K562 (cell line): ENCODE results near the gene CSTB. TPM values are rescaled to one million over a fixed set of nuclear protein-coding genes. Genes with fewer than 3 reads are reported as not detected.

Experiments used
- ATAC-seq: fragments of 200-7000 bp; cut with Tn5 transposase; 3 replicates; pipeline ENCODE4 v1.9.1; 2020; ENCODE audit warnings: moderate library complexity
- Bru-seq: library from RNA; stranded (reverse); fragments of 400-500 nt; gene quantifications from one replicate; lab custom pipeline; 2021; lab: Mats Ljungman, UMichigan
- BruChase-seq, 2 experiments: library from RNA; stranded (reverse); fragments of 400-500 nt; gene quantifications; one replicate each; lab custom pipeline; 2021; lab: Mats Ljungman, UMichigan
- BruUV-seq: library from RNA; stranded (reverse); fragments of 400-500 nt; replicated peaks from 2 replicates; lab custom pipeline; 2021; lab: Mats Ljungman, UMichigan
- CTCF ChIA-PET: fragments of 300-600 bp; formaldehyde crosslinking; extraction: SDS; loops from one replicate; lab custom pipeline; 2021; ENCODE audit warnings: low intra/inter-chr PET ratio; lab: Yijun Ruan, JAX
- POLR2A ChIA-PET: fragments of 300-600, 350-650 bp; sonication (Branson Sonifier 250); formaldehyde crosslinking; extraction: SDS; loops from one replicate; lab custom pipeline; 2021; ENCODE audit warnings: antibody characterized with exemption, inconsistent platforms; lab: Yijun Ruan, JAX
- DNase-seq, 4 experiments: peaks; one replicate each; pipeline versions ENCODE4 v3.0.0 to v3.0.0-alpha.2; 2011 to 2018; ENCODE audit warnings: low spot score in 3 of 4, mixed read lengths in 3 of 4; ENCODE audit errors: extremely low read depth in 1 of 4
- FAIRE-seq: peaks from 2 replicates; lab custom pipeline; 2011; peaks lifted over from hg19 to GRCh38; lab: Jason Lieb, UNC
- H2AFZ ChIP-seq: 2 replicates; pipeline ENCODE4 v1.6.0; 2011; ENCODE audit warnings: low read depth, low read length, control low read depth, inconsistent platforms
- H3K27ac ChIP-seq: fragments of 200-600 bp; 3 replicates; pipeline ENCODE4 v1.8.0; 2011; ENCODE audit warnings: low read depth, mild to moderate bottlenecking, control low read depth, inconsistent platforms, low read length, moderate library complexity, mixed read lengths; ENCODE audit errors: extremely low read depth
- H3K27me3 ChIP-seq, 2 experiments: fragments of 300-600 bp in 1 of 2; 2 replicates in 1 of 2; 3 replicates in 1 of 2; pipeline versions ENCODE4 v1.6.0 to v1.8.0; 2011; ENCODE audit warnings: inconsistent platforms in 2 of 2, low read length in 2 of 2, mild to moderate bottlenecking in 1 of 2, mixed read lengths in 1 of 2, moderate library complexity in 1 of 2; ENCODE audit not compliant: control insufficient read depth in 2 of 2, insufficient read depth in 2 of 2
- H3K36me3 ChIP-seq: fragments of 300-600 bp; 3 replicates; pipeline ENCODE4 v1.8.0; 2011; ENCODE audit warnings: mild to moderate bottlenecking, low read length, inconsistent platforms; ENCODE audit not compliant: control insufficient read depth, insufficient read depth
- H3K4me1 ChIP-seq, 2 experiments: fragments of 200-600 bp in 1 of 2; replicated peaks in 1 of 2; 2 replicates in 1 of 2; 3 replicates in 1 of 2; pipeline versions ENCODE4 v1.5.1 to v1.8.0; 2011; ENCODE audit warnings: inconsistent platforms in 2 of 2, low read length in 2 of 2, mild to moderate bottlenecking in 1 of 2, mixed read lengths in 1 of 2, moderate library complexity in 1 of 2; ENCODE audit not compliant: control insufficient read depth in 2 of 2, insufficient read depth in 2 of 2
- H3K4me2 ChIP-seq: 2 replicates; pipeline ENCODE4 v1.6.1; 2011; ENCODE audit warnings: low read length, control low read depth, inconsistent platforms, mixed read lengths; ENCODE audit not compliant: insufficient read depth
- H3K4me3 ChIP-seq: fragments of 200-600 bp; sonication (generic), shearing (Covaris generic); 2 replicates; pipeline ENCODE4 v1.5.1; 2016; ENCODE audit warnings: control low read depth, inconsistent platforms
- H3K79me2 ChIP-seq: fragments of 200-600 bp; 3 replicates; pipeline ENCODE4 v1.8.0; 2011; ENCODE audit warnings: low read length, inconsistent platforms; ENCODE audit not compliant: control insufficient read depth, insufficient read depth
- H3K9ac ChIP-seq, 2 experiments: 2 replicates each; pipeline versions ENCODE4 v1.6.0 to v1.6.1; 2011; ENCODE audit warnings: low read depth in 2 of 2, low read length in 2 of 2, control low read depth in 1 of 2, inconsistent platforms in 1 of 2, mild to moderate bottlenecking in 1 of 2, mixed read lengths in 1 of 2; ENCODE audit not compliant: insufficient read depth in 1 of 2
- H3K9me1 ChIP-seq: one replicate; pipeline ENCODE4 v1.6.0; 2011; ENCODE audit warnings: inconsistent platforms, mild to moderate bottlenecking, low read length, moderate library complexity; ENCODE audit not compliant: control insufficient read depth, insufficient read depth
- H3K9me3 ChIP-seq: replicated peaks from 2 replicates; pipeline ENCODE4 v1.5.1; 2011; ENCODE audit warnings: low read depth, low read length, inconsistent platforms; ENCODE audit not compliant: control insufficient read depth, insufficient read depth
- H4K20me1 ChIP-seq: replicated peaks from 2 replicates; pipeline ENCODE4 v1.6.1; 2011; ENCODE audit warnings: low read length, inconsistent platforms, mixed read lengths; ENCODE audit not compliant: control insufficient read depth, insufficient read depth
- FIP1L1 ChIP-seq: fragments of 200-400 bp; formaldehyde crosslinking; IDR thresholded peaks from 2 replicates; pipeline ENCODE4 v1.6.1; 2018; ENCODE audit warnings: mild to moderate bottlenecking, low read depth, low read length; ENCODE audit not compliant: poor library complexity, severe bottlenecking
- GABPB1 ChIP-seq: sonication (generic); formaldehyde crosslinking; IDR thresholded peaks from 2 replicates; pipeline ENCODE4 v1.8.0; 2022; ENCODE audit warnings: mild to moderate bottlenecking, missing genetic modification reagents
- RBBP5 ChIP-seq: fragments of 200-600 bp; sonication (generic); IDR thresholded peaks from 2 replicates; pipeline ENCODE4 v1.6.1; 2012; ENCODE audit warnings: borderline replicate concordance, mild to moderate bottlenecking, low read length, control low read depth, inconsistent platforms; ENCODE audit not compliant: insufficient read depth, poor library complexity, severe bottlenecking
- SMAD3 ChIP-seq: fragments of 450-650 bp; formaldehyde crosslinking; conservative IDR thresholded peaks from 2 replicates; pipeline ENCODE4 v1.4.0; 2020; ENCODE audit warnings: mild to moderate bottlenecking
- WGBS: fragments of 100-300 bp; shearing (Covaris generic); methylation state at CpG from one replicate; pipeline ENCODE4 v1.1.6; 2016; ENCODE audit warnings: low coverage, mixed read lengths; ENCODE audit not compliant: insufficient coverage; ENCODE audit errors: missing lambda C conversion rate; 5-methylcytosine and 5-hydroxymethylcytosine counted together
- in situ Hi-C: fragments of 300-500 bp; cut with MboI; formaldehyde crosslinking; loops from 4 replicates; pipeline ENCODE4 v1.15.0; 2018; ENCODE audit warnings: inconsistent platforms, mixed read lengths
- intact Hi-C: fragments of 100-400 bp; cut with micrococcal nuclease; formaldehyde crosslinking; loops from 2 replicates; pipeline ENCODE4 v1.14.2; 2022
- long read RNA-seq, 3 experiments: library from polyadenylated mRNA in 2 of 3; library from RNA in 1 of 3; unstranded in 2 of 3; stranded (forward) in 1 of 3; transcript quantifications; one replicate each; pipeline ENCODE4 v2.0.0, GENCODE V29; 2019 to 2022
- polyA minus RNA-seq, 3 experiments: library from RNA; depleted of rRNA, polyadenylated mRNA; stranded (reverse); fragments of >200 nt; gene quantifications; 2 replicates each; pipeline ENCODE4 v1.2.3, GENCODE V29; 2011
- polyA plus RNA-seq, 8 experiments: library from polyadenylated mRNA; depleted of rRNA in 4 of 8; stranded (reverse) in 5 of 8; unstranded in 3 of 8; fragments of >200 nt; fragmentation: Nextera tagmentation in 2 of 8; fragmentation: Illumina TruSeq in 1 of 8; extraction: Ambion mirVana in 2 of 8; extraction: Trizol in 1 of 8; gene quantifications; 2 replicates each; pipeline versions ENCODE4 v1.2.1 to v1.2.3, GENCODE V29; 2011 to 2014; ENCODE audit warnings: inconsistent platforms in 1 of 8, missing spikeins in 1 of 8
- total RNA-seq, 7 experiments: library from RNA; depleted of rRNA in 6 of 7; stranded (reverse); fragments of >200 nt in 6 of 7; fragmentation: Illumina TruSeq in 2 of 7; extraction: Trizol in 2 of 7; gene quantifications; 2 replicates each; pipeline versions ENCODE4 v1.2.1 to v1.2.3, GENCODE V29; 2011 to 2021; ENCODE audit warnings: low replicate concordance in 1 of 7
- TF ChIP-seq, protein P1 (sequence below): fragments of 250-450 bp; sonication (Bioruptor Pico); IDR thresholded peaks from 2 replicates; pipeline ENCODE4 v1.4.0; 2020
- TF ChIP-seq, protein P2 (sequence below): fragments of 450-650 bp; formaldehyde crosslinking; IDR thresholded peaks from 2 replicates; pipeline ENCODE4 v1.4.0; 2020; ENCODE audit warnings: mild to moderate bottlenecking, mixed read lengths

CSTB gene, protein sequence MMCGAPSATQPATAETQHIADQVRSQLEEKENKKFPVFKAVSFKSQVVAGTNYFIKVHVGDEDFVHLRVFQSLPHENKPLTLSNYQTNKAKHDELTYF
- 10.6 and 21.9 TPM in 2 replicates for total RNA-seq (2011; cell fraction: chromatin; rRNA removed; ENCODE audit: low replicate concordance)
- total RNA-seq (2011; cell fraction: nucleolus; rRNA removed) = 19.5 and 22.0 TPM in 2 replicates
- 18.3 and 24.3 TPM in 2 replicates for total RNA-seq (2011; cell fraction: nucleoplasm; rRNA removed)
- 23.1 and 29.0 TPM in 2 replicates for total RNA-seq (2014; rRNA removed)
- total RNA-seq (2014; rRNA removed; fragmentation: Illumina TruSeq; extraction: Trizol) = 20.8 and 21.1 TPM in 2 replicates
- total RNA-seq (2015; rRNA removed; fragmentation: Illumina TruSeq; extraction: Trizol) = 31.7 and 34.9 TPM in 2 replicates
- total RNA-seq (2021) = 43.5 and 48.1 TPM in 2 replicates
- polyA plus RNA-seq (2011; rRNA removed) = 46.6 and 58.0 TPM in 2 replicates
- polyA plus RNA-seq (2011; cell fraction: cytosol; rRNA removed) = 74.4 and 80.8 TPM in 2 replicates
- polyA plus RNA-seq (2011; cell fraction: nucleus; rRNA removed) = 36.5 and 43.3 TPM in 2 replicates
- polyA plus RNA-seq (2012) = 76.9 and 118 TPM in 2 replicates
- polyA plus RNA-seq (2014; fragmentation: Illumina TruSeq; extraction: Trizol) = 64.2 and 79.8 TPM in 2 replicates
- 10 to 100 TPM; 12.4 to 17.1 TPM for polyA plus RNA-seq (2014; fragmentation: Nextera tagmentation; extraction: Ambion mirVana)
- 65.0 and 67.8 TPM in 2 replicates for polyA plus RNA-seq (2014; rRNA removed)
- polyA minus RNA-seq (2011; rRNA and poly(A)+ RNA removed) = 33.5 and 37.4 TPM in 2 replicates
- polyA minus RNA-seq (2011; cell fraction: cytosol; rRNA and poly(A)+ RNA removed) = 14.2 and 21.7 TPM in 2 replicates
- polyA minus RNA-seq (2011; cell fraction: nucleus; rRNA and poly(A)+ RNA removed) = 9.0 and 14.1 TPM in 2 replicates
- percentile 89 among the genes with signal in this experiment for Bru-seq, nascent RNA
- BruChase-seq, experiment 1, labeled RNA remaining after a 2-hour chase = percentile 83 among the genes with signal in this experiment
- BruChase-seq, experiment 2, labeled RNA remaining after a 6-hour chase = percentile 87 among the genes with signal in this experiment
- long read RNA-seq, experiment 1, transcript CSTB-201 (3 exons, 2,164 nt) = major isoform, 158 of 208 reads
- long read RNA-seq, experiment 1, transcript CSTB-202 (1 exons, 3,744 nt) = minor isoform, 41 of 208 reads
- long read RNA-seq, experiment 1, partial matches to known transcripts = 6 of 208 reads
- long read RNA-seq, experiment 1, other reads (novel, unspliced or antisense) = 3 of 208 reads
- long read RNA-seq, experiment 2, transcript CSTB-201 (3 exons, 2,164 nt) = major isoform, 161 of 171 reads
- long read RNA-seq, experiment 2, partial matches to known transcripts = 2 of 171 reads
- long read RNA-seq, experiment 2, other reads (novel, unspliced or antisense) = 4 of 171 reads
- long read RNA-seq, experiment 3, transcript CSTB-201 (3 exons, 2,164 nt) = major isoform, 168 of 170 reads
- long read RNA-seq, experiment 3, partial matches to known transcripts = 0 of 170 reads
- long read RNA-seq, experiment 3, other reads (novel, unspliced or antisense) = 2 of 170 reads

DNA sequence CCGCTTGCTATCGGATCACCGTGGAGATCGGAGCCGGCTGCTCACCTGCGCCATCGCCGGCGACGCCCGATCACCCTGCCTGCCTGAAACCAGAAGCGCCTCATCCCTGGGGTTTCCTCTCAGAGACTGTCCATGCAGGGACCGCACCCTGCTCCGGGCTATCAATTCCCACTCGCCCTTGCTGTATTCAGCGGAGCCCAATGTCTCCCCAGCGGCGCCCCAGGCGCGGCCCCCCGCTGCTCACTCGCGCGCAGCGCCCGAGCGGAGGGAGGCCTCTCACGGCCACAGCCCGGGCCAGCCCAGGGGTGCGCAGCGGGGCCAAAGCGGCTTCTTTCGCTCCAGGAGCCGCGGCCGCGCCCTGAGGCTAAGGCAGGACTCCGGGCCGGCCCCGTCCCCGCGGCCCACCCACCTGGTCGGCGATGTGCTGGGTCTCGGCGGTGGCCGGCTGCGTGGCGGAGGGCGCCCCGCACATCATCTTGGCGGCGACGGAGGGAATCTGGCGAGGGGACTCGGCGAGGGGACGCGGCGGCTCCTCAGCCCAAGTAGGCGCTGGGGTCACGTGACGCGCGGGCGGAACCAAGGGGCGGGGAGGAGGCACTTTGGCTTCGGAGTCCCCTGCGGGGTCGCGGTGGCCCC, at the start of gene CSTB:
Gene CSTB, minus strand, starts transcription at position 514 of the 636 bp plus-strand sequence. Its CDS starts 39 bp downstream, at position 475.
- ChIA-PET POLR2A (no interaction called here), CTCF (interaction anchor here (1.2 kb wide), 1 partner anchor 13 kb away, joined by 5 read pairs; no protein-coding TSS in a partner anchor)
- Histone ChIP-seq H3K27ac (peak within 1 kb of the TSS; percentile 87), H3K9me1 (peaks cover 2% of the 10 kb centered on the region), H3K9ac (peak within 1 kb of the TSS; percentile 75 to 91), H3K79me2 (peaks cover 18% of the 10 kb centered on the region), H3K4me1 (peaks cover 23 to 63% of the 10 kb centered on the region in 2 experiments), H2AFZ (peak within 1 kb of the TSS; percentile 90), H3K4me3 (peak within 1 kb of the TSS; percentile 88), H3K4me2 (peak within 1 kb of the TSS; percentile 87), H3K27me3 (no peaks in the 10 kb centered on the region), H3K36me3 (peaks cover 25% of the 10 kb centered on the region), H3K9me3 (no peaks in the 10 kb centered on the region), H4K20me1 (no peaks in the 10 kb centered on the region)
- ATAC-seq (peak; percentile 83), FAIRE-seq (no peak), DNase-seq (peak in 2 of 4 experiments; percentile 76 to 88)
- in situ Hi-C loops (loop anchor here (25.0 kb wide), 1 partner anchor 361 kb away; the partner anchor contains the start of gene GATD3), intact Hi-C loops (loop anchor here (1.0 kb wide), 1 partner anchor 48 kb away; no protein-coding TSS in a partner anchor)
- WGBS = under 1% methylated on average over 63 of the region's 71 CpGs
- BruUV-seq = no TSS peak
- 0 out of 2 replicates have a peak, but pooled peaks have one; percentile 38 for TF ChIP-seq SMAD3 (CRISPR knock-in tag)
- TF ChIP-seq, protein P1, sequence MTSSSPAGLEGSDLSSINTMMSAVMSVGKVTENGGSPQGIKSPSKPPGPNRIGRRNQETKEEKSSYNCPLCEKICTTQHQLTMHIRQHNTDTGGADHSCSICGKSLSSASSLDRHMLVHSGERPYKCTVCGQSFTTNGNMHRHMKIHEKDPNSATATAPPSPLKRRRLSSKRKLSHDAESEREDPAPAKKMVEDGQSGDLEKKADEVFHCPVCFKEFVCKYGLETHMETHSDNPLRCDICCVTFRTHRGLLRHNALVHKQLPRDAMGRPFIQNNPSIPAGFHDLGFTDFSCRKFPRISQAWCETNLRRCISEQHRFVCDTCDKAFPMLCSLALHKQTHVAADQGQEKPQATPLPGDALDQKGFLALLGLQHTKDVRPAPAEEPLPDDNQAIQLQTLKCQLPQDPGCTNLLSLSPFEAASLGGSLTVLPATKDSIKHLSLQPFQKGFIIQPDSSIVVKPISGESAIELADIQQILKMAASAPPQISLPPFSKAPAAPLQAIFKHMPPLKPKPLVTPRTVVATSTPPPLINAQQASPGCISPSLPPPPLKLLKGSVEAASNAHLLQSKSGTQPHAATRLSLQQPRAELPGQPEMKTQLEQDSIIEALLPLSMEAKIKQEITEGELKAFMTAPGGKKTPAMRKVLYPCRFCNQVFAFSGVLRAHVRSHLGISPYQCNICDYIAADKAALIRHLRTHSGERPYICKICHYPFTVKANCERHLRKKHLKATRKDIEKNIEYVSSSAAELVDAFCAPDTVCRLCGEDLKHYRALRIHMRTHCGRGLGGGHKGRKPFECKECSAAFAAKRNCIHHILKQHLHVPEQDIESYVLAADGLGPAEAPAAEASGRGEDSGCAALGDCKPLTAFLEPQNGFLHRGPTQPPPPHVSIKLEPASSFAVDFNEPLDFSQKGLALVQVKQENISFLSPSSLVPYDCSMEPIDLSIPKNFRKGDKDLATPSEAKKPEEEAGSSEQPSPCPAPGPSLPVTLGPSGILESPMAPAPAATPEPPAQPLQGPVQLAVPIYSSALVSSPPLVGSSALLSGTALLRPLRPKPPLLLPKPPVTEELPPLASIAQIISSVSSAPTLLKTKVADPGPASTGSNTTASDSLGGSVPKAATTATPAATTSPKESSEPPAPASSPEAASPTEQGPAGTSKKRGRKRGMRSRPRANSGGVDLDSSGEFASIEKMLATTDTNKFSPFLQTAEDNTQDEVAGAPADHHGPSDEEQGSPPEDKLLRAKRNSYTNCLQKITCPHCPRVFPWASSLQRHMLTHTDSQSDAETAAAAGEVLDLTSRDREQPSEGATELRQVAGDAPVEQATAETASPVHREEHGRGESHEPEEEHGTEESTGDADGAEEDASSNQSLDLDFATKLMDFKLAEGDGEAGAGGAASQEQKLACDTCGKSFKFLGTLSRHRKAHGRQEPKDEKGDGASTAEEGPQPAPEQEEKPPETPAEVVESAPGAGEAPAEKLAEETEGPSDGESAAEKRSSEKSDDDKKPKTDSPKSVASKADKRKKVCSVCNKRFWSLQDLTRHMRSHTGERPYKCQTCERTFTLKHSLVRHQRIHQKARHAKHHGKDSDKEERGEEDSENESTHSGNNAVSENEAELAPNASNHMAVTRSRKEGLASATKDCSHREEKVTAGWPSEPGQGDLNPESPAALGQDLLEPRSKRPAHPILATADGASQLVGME = peak; percentile 88
- TF ChIP-seq GABPB1 (CRISPR knock-in tag) = 0 out of 2 replicates have a peak, but pooled peaks have one; percentile 61
- peak; percentile 90 for TF ChIP-seq RBBP5
- TF ChIP-seq, protein P2, sequence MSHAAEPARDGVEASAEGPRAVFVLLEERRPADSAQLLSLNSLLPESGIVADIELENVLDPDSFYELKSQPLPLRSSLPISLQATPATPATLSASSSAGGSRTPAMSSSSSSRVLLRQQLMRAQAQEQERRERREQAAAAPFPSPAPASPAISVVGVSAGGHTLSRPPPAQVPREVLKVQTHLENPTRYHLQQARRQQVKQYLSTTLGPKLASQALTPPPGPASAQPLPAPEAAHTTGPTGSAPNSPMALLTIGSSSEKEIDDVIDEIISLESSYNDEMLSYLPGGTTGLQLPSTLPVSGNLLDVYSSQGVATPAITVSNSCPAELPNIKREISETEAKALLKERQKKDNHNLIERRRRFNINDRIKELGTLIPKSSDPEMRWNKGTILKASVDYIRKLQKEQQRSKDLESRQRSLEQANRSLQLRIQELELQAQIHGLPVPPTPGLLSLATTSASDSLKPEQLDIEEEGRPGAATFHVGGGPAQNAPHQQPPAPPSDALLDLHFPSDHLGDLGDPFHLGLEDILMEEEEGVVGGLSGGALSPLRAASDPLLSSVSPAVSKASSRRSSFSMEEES (CRISPR knock-in tag) = peak; percentile 99
- TF ChIP-seq FIP1L1 = peak; percentile 93
